H1 (cell line): ENCODE data around the gene AP2A2. TPM values are rescaled to one million over a fixed set of nuclear protein-coding genes. Genes with fewer than 3 reads are reported as not detected.

Experiments
- CTCF ChIA-PET: fragments of 300-600 bp; sonication (Branson Sonifier 250); formaldehyde crosslinking; loops from one replicate; lab custom pipeline; 2021; ENCODE audit not compliant: partially characterized antibody; lab: Charles Lee
- POLR2A ChIA-PET: fragments of 300-600 bp; sonication (Branson Sonifier 250); formaldehyde crosslinking; loops from one replicate; lab custom pipeline; 2021; ENCODE audit warnings: inconsistent platforms; ENCODE audit not compliant: partially characterized antibody; lab: Charles Lee
- DNase-seq, 2 experiments: peaks; one replicate each; pipeline versions ENCODE4 v3.0.0 to v3.0.0-alpha.2; 2010 to 2022; ENCODE audit warnings: low spot score in 2 of 2, low read depth in 1 of 2, mixed read lengths in 1 of 2
- FAIRE-seq: peaks from 2 replicates; lab custom pipeline; 2011; peaks lifted over from hg19 to GRCh38; lab: Jason Lieb, UNC
- H2AFZ ChIP-seq: 2 replicates; pipeline ENCODE4 v1.8.1; 2012; ENCODE audit warnings: low read length, inconsistent platforms
- H2AK5ac ChIP-seq: 2 replicates; pipeline ENCODE4 v1.6.1; 2013; ENCODE audit warnings: low read depth, low read length
- H2BK120ac ChIP-seq: replicated peaks from 2 replicates; pipeline ENCODE3; 2013; ENCODE audit warnings: low read depth, low read length, inconsistent platforms
- H2BK12ac ChIP-seq: 2 replicates; pipeline ENCODE4 v1.6.1; 2013; ENCODE audit warnings: low read depth, low read length
- H2BK15ac ChIP-seq: 2 replicates; pipeline ENCODE4 v1.6.1; 2013; ENCODE audit warnings: low read length
- H2BK20ac ChIP-seq: 2 replicates; pipeline ENCODE4 v1.6.1; 2013; ENCODE audit warnings: low read length
- H2BK5ac ChIP-seq: 2 replicates; pipeline ENCODE4 v1.6.1; 2013; ENCODE audit warnings: low read depth, low read length
- H3K14ac ChIP-seq: 2 replicates; pipeline ENCODE4 v1.6.1; 2013; ENCODE audit warnings: inconsistent platforms; ENCODE audit not compliant: insufficient read length
- H3K18ac ChIP-seq: 2 replicates; pipeline ENCODE4 v1.6.1; 2013; ENCODE audit warnings: low read length; ENCODE audit errors: extremely low read depth
- H3K23ac ChIP-seq: 2 replicates; pipeline ENCODE4 v1.6.1; 2013; ENCODE audit warnings: inconsistent platforms; ENCODE audit not compliant: insufficient read length
- H3K23me2 ChIP-seq: 2 replicates; pipeline ENCODE4 v1.6.1; 2013; ENCODE audit warnings: low read depth, low read length
- H3K27ac ChIP-seq: 2 replicates; pipeline ENCODE4 v1.6.1; 2011; ENCODE audit warnings: low read depth, low read length, inconsistent platforms
- H3K27me3 ChIP-seq, 4 experiments: replicated peaks in 1 of 4; 1 replicate in 1 of 4; 2 replicates in 3 of 4; pipeline versions ENCODE4 v1.6.1 to v1.8.1; 2011 to 2013; ENCODE audit warnings: low read length in 3 of 4, mild to moderate bottlenecking in 3 of 4, inconsistent platforms in 2 of 4, mixed read lengths in 2 of 4, moderate library complexity in 1 of 4; ENCODE audit not compliant: control insufficient read depth in 3 of 4, insufficient read depth in 3 of 4; ENCODE audit errors: extremely low read depth in 1 of 4
- H3K36me3 ChIP-seq, 4 experiments: 2 replicates each; pipeline versions ENCODE4 v1.6.1 to v1.8.1; 2011 to 2013; ENCODE audit warnings: mild to moderate bottlenecking in 4 of 4, low read length in 3 of 4, moderate library complexity in 2 of 4, control low read depth in 1 of 4, inconsistent platforms in 1 of 4; ENCODE audit not compliant: insufficient read depth in 4 of 4, control insufficient read depth in 2 of 4
- H3K4ac ChIP-seq: replicated peaks from 2 replicates; pipeline ENCODE3; 2013; ENCODE audit warnings: low read length, low read depth, mixed read lengths, inconsistent platforms; ENCODE audit not compliant: insufficient read length
- H3K4me1 ChIP-seq, 4 experiments: replicated peaks in 1 of 4; 1 replicate in 1 of 4; 2 replicates in 3 of 4; pipeline versions ENCODE4 v1.6.1 to v1.8.1; 2011 to 2013; ENCODE audit warnings: low read length in 3 of 4, inconsistent platforms in 2 of 4, mixed read lengths in 1 of 4; ENCODE audit not compliant: insufficient read depth in 4 of 4, control insufficient read depth in 3 of 4
- H3K4me2 ChIP-seq, 2 experiments: 2 replicates each; pipeline versions ENCODE4 v1.6.1 to v1.8.1; 2011 to 2013; ENCODE audit warnings: low read depth in 2 of 2, low read length in 2 of 2, control low read depth in 1 of 2, inconsistent platforms in 1 of 2, mild to moderate bottlenecking in 1 of 2; ENCODE audit not compliant: insufficient read depth in 1 of 2
- H3K4me3 ChIP-seq, 4 experiments: fragments of 200-600, 300-600 bp in 1 of 4; sonication (generic), shearing (Covaris generic), sonication (Bioruptor Twin) in 1 of 4; 2 replicates each; pipeline versions ENCODE4 v1.5.1 to v1.8.1; 2011 to 2016; ENCODE audit warnings: low read length in 4 of 4, low read depth in 3 of 4, control low read depth in 2 of 4, inconsistent platforms in 2 of 4, mild to moderate bottlenecking in 2 of 4, mixed read lengths in 1 of 4, moderate library complexity in 1 of 4; ENCODE audit not compliant: insufficient read depth in 2 of 4; ENCODE audit errors: extremely low read depth in 1 of 4
- H3K56ac ChIP-seq: replicated peaks from 2 replicates; pipeline ENCODE3; 2013; ENCODE audit warnings: low read depth, mild to moderate bottlenecking, mixed read lengths, low read length, inconsistent platforms; ENCODE audit not compliant: insufficient read length
- H3K79me1 ChIP-seq: 2 replicates; pipeline ENCODE4 v1.6.1; 2013; ENCODE audit warnings: low read depth, low read length, control low read depth
- H3K79me2 ChIP-seq, 2 experiments: 2 replicates each; pipeline versions ENCODE4 v1.6.1 to v1.8.1; 2012 to 2013; ENCODE audit warnings: low read length in 2 of 2, mild to moderate bottlenecking in 2 of 2, inconsistent platforms in 1 of 2; ENCODE audit not compliant: insufficient read depth in 2 of 2, control insufficient read depth in 1 of 2
- H3K9ac ChIP-seq, 4 experiments: replicated peaks in 1 of 4; 1 replicate in 1 of 4; 2 replicates in 3 of 4; pipeline versions ENCODE4 v1.6.1 to v1.8.1; 2011 to 2013; ENCODE audit warnings: low read depth in 3 of 4, low read length in 3 of 4, control low read depth in 2 of 4, mild to moderate bottlenecking in 2 of 4, moderate library complexity in 2 of 4, inconsistent platforms in 1 of 4; ENCODE audit errors: extremely low read depth in 1 of 4
- H3K9me3 ChIP-seq, 2 experiments: 2 replicates each; pipeline versions ENCODE4 v1.6.1 to v1.8.1; 2012 to 2013; ENCODE audit warnings: mild to moderate bottlenecking in 2 of 2, moderate library complexity in 2 of 2, control low read depth in 1 of 2, inconsistent platforms in 1 of 2, low read depth in 1 of 2, low read length in 1 of 2, mixed read lengths in 1 of 2; ENCODE audit not compliant: insufficient read depth in 2 of 2
- H4K20me1 ChIP-seq, 2 experiments: replicated peaks in 1 of 2; 2 replicates each; pipeline versions ENCODE3 to v1.8.1; 2011 to 2013; ENCODE audit warnings: inconsistent platforms in 2 of 2, low read length in 2 of 2, mild to moderate bottlenecking in 1 of 2; ENCODE audit not compliant: insufficient read depth in 2 of 2, control insufficient read depth in 1 of 2
- H4K5ac ChIP-seq: 2 replicates; pipeline ENCODE4 v1.6.1; 2013; ENCODE audit warnings: low read length, low read depth, mixed read lengths, inconsistent platforms; ENCODE audit not compliant: insufficient read length
- H4K8ac ChIP-seq: 2 replicates; pipeline ENCODE4 v1.8.0; 2013; ENCODE audit warnings: mild to moderate bottlenecking, moderate library complexity, low read length, inconsistent platforms; ENCODE audit not compliant: insufficient read depth; ENCODE audit errors: extremely low read depth
- H4K91ac ChIP-seq: replicated peaks from 2 replicates; pipeline ENCODE3; 2013; ENCODE audit warnings: low read length, mixed read lengths, inconsistent platforms; ENCODE audit not compliant: insufficient read length
- ATF3 ChIP-seq: IDR thresholded peaks from 2 replicates; pipeline ENCODE4 v1.6.1; 2011; ENCODE audit warnings: low read depth, mild to moderate bottlenecking, low read length; ENCODE audit not compliant: insufficient read depth
- BCL11A ChIP-seq, 2 experiments: IDR thresholded peaks; one replicate each; pipeline ENCODE4 v1.6.1; 2011; ENCODE audit warnings: low read depth in 2 of 2, low read length in 2 of 2, mild to moderate bottlenecking in 2 of 2
- CBX5 ChIP-seq: fragments of 300-800, 300-1000 bp; sonication (generic); IDR thresholded peaks from 2 replicates; pipeline ENCODE4 v1.7.1; 2016; ENCODE audit warnings: antibody characterized with exemption, low read length, low read depth
- CREB1 ChIP-seq: IDR thresholded peaks from 2 replicates; pipeline ENCODE4 v1.6.1; 2012; ENCODE audit warnings: inconsistent platforms
- EGR1 ChIP-seq: IDR thresholded peaks from 2 replicates; pipeline ENCODE4 v1.6.1; 2011; ENCODE audit warnings: low read depth, low read length, borderline replicate concordance
- FOSL1 ChIP-seq: IDR thresholded peaks from 2 replicates; pipeline ENCODE4 v1.6.1; 2011; ENCODE audit warnings: mild to moderate bottlenecking, low read depth, low read length, moderate library complexity; ENCODE audit not compliant: insufficient read depth
- GABPA ChIP-seq: IDR thresholded peaks from 2 replicates; pipeline ENCODE4 v1.6.1; 2011; ENCODE audit warnings: mild to moderate bottlenecking, low read length, moderate library complexity, borderline replicate concordance; ENCODE audit not compliant: insufficient read depth
- JUND ChIP-seq: IDR thresholded peaks from 2 replicates; pipeline ENCODE4 v1.6.1; 2011; ENCODE audit warnings: mild to moderate bottlenecking, improper control_type of control experiment, low read length
- KDM4A ChIP-seq: IDR thresholded peaks from one replicate; pipeline ENCODE4 v1.7.1; 2012; ENCODE audit warnings: low read depth, mild to moderate bottlenecking, moderate library complexity, low read length, inconsistent platforms; ENCODE audit not compliant: severe bottlenecking
- NRF1 ChIP-seq: IDR thresholded peaks from 2 replicates; pipeline ENCODE4 v1.6.1; 2011; ENCODE audit warnings: mild to moderate bottlenecking, low read depth, low read length, improper control_type of control experiment
- TAF1 ChIP-seq: IDR thresholded peaks from 2 replicates; pipeline ENCODE4 v1.6.1; 2011; ENCODE audit warnings: mild to moderate bottlenecking, low read depth, low read length
- TCF12 ChIP-seq: IDR thresholded peaks from 2 replicates; pipeline ENCODE4 v1.6.1; 2011; ENCODE audit warnings: low read depth, mild to moderate bottlenecking, low read length
- YY1 ChIP-seq: IDR thresholded peaks from 2 replicates; pipeline ENCODE4 v1.6.1; 2011; ENCODE audit warnings: low read depth, mild to moderate bottlenecking, low read length
- WGBS, 2 experiments: shearing (Covaris generic) in 1 of 2; methylation state at CpG; one replicate each; pipeline versions ENCODE4 v1.1.6 to v1.1.7; 2013 to 2015; ENCODE audit warnings: low lambda C conversion rate in 2 of 2, mixed read lengths in 2 of 2, inconsistent platforms in 1 of 2, low coverage in 1 of 2, missing lambda C conversion rate in 1 of 2; ENCODE audit not compliant: insufficient replicate concordance in 2 of 2, insufficient coverage in 1 of 2, insufficient read length in 1 of 2; ENCODE audit errors: extremely low coverage in 1 of 2, missing lambda C conversion rate in 1 of 2; 5-methylcytosine and 5-hydroxymethylcytosine counted together
- polyA plus RNA-seq, 7 experiments: library from polyadenylated mRNA; depleted of rRNA in 3 of 7; stranded (reverse) in 5 of 7; unstranded in 2 of 7; fragments of >200 nt in 5 of 7; fragments of 200-250 nt in 2 of 7; gene quantifications; 1 replicate in 5 of 7; 2 replicates in 1 of 7; 4 replicates in 1 of 7; pipeline versions ENCODE4 v1.2.1 to v1.2.3, GENCODE V29; 2011 to 2013; ENCODE audit warnings: missing spikeins in 2 of 7, mixed read lengths in 2 of 7
- total RNA-seq: library from RNA; stranded (reverse); fragmentation: NEBNext Ultra II Directional; extraction: Animal tissue kit (Norgen Biotek cat#: 25700); gene quantifications from 2 replicates; pipeline ENCODE4 v1.2.1, GENCODE V29; 2021

Gene AP2A2
- total and polyA plus RNA-seq, 2 of the 8 experiments (the other 6 are each of a cell fraction or from before 2014, with no cell fraction given): 50.0 to 65.0 TPM

DNA sequence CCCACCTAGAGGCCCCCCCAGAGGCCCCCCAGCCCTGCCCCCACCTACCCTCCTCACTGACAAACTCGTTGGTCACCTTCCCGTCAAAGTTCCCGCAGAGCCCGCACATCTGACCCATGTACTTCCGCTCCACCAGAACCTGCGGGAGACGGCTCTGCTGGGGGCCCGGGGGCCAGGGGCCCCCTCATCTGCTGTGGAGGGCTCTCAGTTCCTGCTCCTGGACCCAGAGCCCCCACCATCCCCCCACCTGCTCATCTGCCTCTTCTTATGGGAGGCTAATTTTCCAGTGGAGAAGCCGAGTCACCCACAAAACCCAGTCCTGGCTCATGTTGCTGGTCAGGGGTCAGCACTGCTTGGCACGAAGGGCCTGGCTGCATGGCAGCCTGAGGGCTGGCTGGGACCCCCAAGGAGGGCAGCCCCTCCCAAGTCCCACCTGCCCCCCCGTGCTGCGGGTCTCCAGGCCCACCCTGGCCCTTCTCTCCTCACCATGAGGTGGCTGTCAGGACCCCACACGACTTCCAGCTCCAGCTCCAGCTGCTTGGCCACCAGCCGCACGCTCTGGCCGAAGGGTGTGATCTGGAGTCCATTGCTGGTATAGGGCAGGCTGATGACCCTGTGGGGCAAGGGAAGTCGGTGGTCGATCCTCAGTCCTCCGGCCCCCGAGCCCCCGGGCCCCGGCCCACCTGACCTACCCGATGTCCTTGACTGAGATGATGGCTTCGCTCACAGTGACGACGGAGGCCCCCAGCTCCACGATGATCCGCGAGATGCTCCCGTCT, 105.6 kb downstream of the AP2A2 start:
- DNase-seq (no peak), FAIRE-seq (no peak)
- POLR2A ChIA-PET: interaction anchor here (1.2 kb wide), 1 partner anchor 18 kb away, joined by 4 read pairs; no protein-coding TSS in a partner anchor
- H3K9ac ChIP-seq: no peak overlapping the region
- no peak overlapping the region for H3K23ac ChIP-seq
- no peak overlapping the region for H2BK15ac ChIP-seq
- WGBS, 2 experiments: 93% methylated on average over 30 of the region's 30 CpGs; no CpG with 5 or more reads in 1 of the 2 experiments
- no peak overlapping the region for H3K4me3 ChIP-seq
- H4K5ac ChIP-seq: no peak overlapping the region
- H3K79me2 ChIP-seq: no peaks in the 10 kb centered on the region
- H3K79me1 ChIP-seq: peaks cover 4% of the 10 kb centered on the region; the same call in 1 of the 2 replicates
- H4K8ac ChIP-seq: no peak overlapping the region
- peaks cover 0 to 9% of the 10 kb centered on the region in 2 experiments for H4K20me1 ChIP-seq
- no peak overlapping the region for H3K14ac ChIP-seq
- H2AFZ ChIP-seq: no peak overlapping the region
- no peak overlapping the region for H2AK5ac ChIP-seq
- H3K4me1 ChIP-seq: peaks cover 0 to 2% (median 0%) of the 10 kb centered on the region in 4 experiments; a peak in 1 of 7 replicates
- H3K4me2 ChIP-seq: no peak overlapping the region
- CTCF ChIA-PET: no interaction called here
- H3K36me3 ChIP-seq: no peaks in the 10 kb centered on the region
- H4K91ac ChIP-seq: no peak overlapping the region
- peaks cover 7% of the 10 kb centered on the region for H3K23me2 ChIP-seq
- no peaks in the 10 kb centered on the region for H3K9me3 ChIP-seq
- H3K4ac ChIP-seq: no peak overlapping the region
- H2BK12ac ChIP-seq: no peak overlapping the region
- no peak overlapping the region for H3K18ac ChIP-seq
- no peaks in the 10 kb centered on the region for H3K27me3 ChIP-seq
- no peak overlapping the region for H3K27ac ChIP-seq
- H3K56ac ChIP-seq: no peak overlapping the region
- H2BK5ac ChIP-seq: no peak overlapping the region
- H2BK20ac ChIP-seq: no peak overlapping the region
- no peak overlapping the region for H2BK120ac ChIP-seq
- TF ChIP-seq TCF12 (no peak), CBX5 (no peak), FOSL1 (no peak), YY1 (no peak), EGR1 (no peak), BCL11A (IDR thresholded peaks at IDR 0.05; ENCODE audit: low read depth in 2 of 2, low read length in 2 of 2) (no peak), ATF3 (no peak), GABPA (no peak), NRF1 (no peak), JUND (no peak), KDM4A (no peak), TAF1 (no peak), CREB1 (no peak)
